ENCODE results near the gene SLC6A7.

- no peak for TF ChIP-seq CTCF (IDR thresholded peaks at IDR 0.05)
- no peak for TF ChIP-seq POLR2A (IDR thresholded peaks at IDR 0.05)
Measured at GRCh38 chr5:150227606-150228273, 37.9 kb downstream of the SLC6A7 start.
